Activated CD8-positive, alpha-beta memory T cell treated with anti-CD3 and anti-CD28 coated beads for 1 hour (primary cell): ENCODE data around the gene CIDEA.

ENCODE experiments used
- DNase-seq, 2 donors: peaks; one replicate each; pipeline ENCODE4 v3.0.0-alpha.2; 2020; ENCODE audit warnings: low read depth in 1 of 2; ENCODE audit errors: extremely low read depth in 1 of 2

The CIDEA gene

GRCh38 chr18:12296087-12296403, 41.9 kb downstream of the CIDEA start:
- DNase-seq: no peak

DNA sequence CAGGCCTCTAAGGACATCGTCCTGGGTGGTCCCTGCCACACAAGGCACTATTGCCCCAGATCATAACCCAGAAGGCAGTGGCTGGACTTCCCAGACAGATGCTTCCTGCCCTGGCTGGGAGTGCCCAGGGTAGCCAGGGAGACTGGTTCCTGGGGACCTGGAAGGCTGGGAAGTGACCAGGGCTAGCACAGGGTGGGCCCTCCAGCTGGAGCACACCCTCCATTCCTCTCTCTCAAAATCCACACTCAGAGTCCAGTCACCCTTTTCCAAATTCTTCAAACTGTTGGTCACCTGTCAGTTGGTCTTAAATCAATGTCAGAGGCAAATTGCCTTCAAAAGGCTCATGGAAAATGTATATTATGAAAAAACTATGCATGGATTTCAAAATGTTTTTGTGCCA, 42.3 kb downstream of the CIDEA start:
- DNase-seq: no peak

- DNase-seq: no peak
Measured at GRCh38 chr18:12299862-12300261, 45.7 kb downstream of the CIDEA start.

DNA sequence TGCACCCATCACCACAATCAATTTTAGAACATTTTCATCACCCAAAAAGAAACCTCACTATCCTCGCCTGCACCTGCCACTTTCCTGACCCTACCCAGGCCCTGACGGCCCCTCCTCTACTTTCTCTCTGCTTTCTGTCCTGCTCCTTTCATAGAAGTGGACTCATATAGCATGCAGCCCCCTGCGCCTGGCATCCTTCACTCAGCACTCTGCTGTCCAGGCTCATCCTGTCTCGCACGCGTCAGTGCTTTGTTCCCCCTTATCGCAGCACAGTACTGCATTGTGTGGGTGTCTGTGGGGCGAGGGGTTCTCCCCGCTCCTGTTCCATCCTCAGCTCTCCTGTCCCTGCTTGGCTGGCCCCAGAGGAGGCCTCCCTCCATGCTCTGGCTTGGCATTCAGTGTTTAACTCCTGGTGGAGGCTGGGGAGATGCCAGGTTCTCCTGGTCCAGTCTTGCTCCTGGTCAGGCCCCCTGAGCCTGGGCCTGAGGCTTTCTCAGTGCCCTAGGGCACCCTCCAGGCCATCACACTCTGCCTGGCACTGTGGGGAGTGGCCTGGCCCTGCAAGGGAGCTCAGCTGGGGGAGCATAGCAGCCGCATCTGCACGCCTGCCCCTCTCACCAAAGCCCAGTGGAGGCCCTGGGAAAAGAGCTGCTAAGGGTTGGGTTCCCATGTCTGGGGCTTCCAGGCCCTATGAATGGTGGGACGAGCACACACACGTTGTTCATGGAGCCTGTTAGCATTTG, 47.3 kb downstream of the CIDEA start:
- no peak for DNase-seq

- no peak for DNase-seq
Measured at GRCh38 chr18:12302391-12303147, 48.4 kb downstream of the CIDEA start.

DNA sequence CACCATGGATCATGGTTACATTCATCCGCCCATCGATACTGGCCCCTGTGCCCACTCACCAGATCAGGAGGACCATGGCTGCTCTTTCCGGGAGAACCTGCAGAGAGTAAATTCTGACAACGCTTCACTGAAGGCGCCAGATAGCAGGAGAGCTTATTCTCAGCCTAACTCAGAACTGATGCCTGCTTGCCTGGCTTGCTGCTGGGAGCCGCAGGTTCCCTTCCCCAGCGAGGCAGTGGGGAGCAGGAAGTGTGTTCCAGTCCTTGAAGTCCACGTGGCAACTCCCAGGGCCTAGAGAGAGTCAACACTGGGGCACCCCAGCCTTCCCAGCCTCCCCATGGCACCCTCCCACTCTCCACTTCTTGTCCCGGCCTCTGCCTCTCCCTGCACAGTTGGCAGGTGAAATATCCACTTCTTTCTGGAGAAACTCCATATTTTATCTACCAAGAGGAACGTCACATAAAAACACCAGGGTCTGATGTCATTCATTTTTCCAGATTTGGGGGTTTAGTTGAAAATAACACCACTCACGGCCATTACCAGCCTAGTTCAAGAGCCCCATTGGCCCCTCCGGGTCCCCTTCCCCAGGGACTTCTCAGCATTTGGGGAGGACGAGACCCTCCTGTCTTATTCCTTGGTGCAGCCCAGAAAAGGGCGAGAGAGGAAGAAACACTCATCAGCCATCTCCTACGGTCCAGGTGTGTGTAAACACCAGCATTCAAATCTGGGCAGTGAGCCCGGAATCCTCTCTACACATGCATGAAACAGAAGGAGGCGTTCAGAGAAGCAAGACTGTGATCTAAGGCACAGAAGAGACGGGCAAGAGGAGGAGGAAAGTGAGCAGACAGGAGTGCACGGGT, 50.4 kb downstream of the CIDEA start:
- no peak for DNase-seq

GRCh38 chr18:12305211-12305610, 51.0 kb downstream of the CIDEA start:
- no peak for DNase-seq

- no peak for DNase-seq
Measured at GRCh38 chr18:12305930-12306629, 51.9 kb downstream of the CIDEA start.

DNA sequence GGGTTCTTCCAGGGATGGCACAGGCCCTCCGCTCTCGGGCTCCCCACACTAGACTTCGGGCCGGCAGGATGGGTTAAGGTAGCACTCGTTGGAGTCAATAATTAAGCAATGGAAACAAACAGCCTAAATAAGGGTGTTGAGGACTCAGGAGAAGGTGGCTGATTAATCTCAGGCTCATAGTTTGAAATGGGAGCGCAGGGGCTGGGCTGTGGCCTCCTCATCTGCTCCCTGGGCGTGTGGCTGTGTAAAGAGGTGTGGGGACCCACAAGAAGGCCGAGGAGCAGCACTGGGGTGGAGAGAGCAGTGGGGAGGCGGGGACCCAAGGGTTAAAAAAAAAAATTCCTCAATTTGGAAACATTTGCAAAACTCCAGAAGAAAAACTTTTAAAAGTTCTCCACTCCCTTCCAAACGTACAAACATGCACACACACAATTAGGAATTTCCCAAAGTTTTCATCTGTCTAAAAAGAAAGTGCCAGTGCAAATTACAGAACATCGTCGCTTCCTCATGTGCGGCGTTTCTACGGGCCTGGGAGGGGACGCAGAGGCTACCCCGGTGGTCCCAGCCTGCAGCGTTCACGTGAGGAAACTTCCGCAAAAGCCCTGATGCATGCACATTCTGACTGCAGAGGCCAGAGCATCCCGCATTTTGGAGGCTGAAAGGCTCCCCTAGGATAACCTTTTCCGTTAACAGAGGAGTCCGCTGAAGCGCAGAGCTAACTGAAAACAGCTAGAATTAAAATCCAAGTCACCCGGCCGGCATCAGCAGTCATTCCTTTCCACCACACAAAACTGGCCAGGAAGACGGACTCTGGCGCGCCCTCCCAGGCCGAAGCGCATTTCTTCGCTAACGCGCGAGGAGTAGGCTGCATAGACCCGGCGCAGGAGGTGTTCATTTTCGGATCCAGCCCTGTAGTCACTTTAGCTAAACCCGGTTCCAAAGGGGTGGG, 52.9 kb downstream of the CIDEA start:
- DNase-seq: no peak

- no peak for DNase-seq
Measured at GRCh38 chr18:12307701-12308385, 53.7 kb downstream of the CIDEA start, which contains the start of gene TUBB6. Gene TUBB6, plus strand, starts transcription at chr18:12308241. Its CDS starts 52 bp downstream, at chr18:12308293.

DNA sequence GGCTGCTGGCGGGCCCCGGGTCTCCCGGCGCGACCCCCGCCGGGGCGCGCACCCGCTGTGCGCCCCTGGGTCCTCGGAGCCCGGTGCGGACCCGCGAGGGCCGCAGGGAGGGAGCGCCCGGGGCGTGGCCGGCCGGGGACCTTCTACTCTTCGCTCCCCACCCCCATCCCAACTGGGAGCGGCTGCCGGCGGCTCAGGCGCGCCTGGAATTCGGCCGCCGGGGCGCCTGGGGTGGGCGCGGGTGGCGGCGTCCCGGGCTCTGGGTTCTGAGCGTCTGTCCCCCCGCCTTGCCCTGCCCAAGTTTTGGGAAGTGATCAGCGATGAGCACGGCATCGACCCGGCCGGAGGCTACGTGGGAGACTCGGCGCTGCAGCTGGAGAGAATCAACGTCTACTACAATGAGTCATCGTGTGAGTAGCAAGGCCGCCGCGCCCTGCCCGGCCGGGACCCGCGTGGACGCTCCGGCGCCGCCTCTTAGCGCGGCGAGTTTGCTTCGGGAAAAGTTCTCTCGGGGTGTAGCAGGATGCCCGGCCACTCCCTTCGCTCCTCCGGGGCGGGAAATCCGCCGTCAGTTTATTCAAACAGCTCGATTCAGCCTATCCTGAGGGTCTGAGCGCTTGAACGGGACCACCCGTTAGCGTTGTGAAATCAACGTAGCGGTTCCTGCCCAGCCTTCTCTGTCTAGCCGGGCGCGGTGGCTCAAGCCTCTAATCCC, 54.4 kb downstream of the CIDEA start:
- DNase-seq: no peak

- DNase-seq: no peak
Measured at GRCh38 chr18:12309683-12310198, 55.6 kb downstream of the CIDEA start.

- DNase-seq: no peak
Measured at GRCh38 chr18:12310762-12311161, 56.6 kb downstream of the CIDEA start.

- no peak for DNase-seq
Measured at GRCh38 chr18:12312976-12313375, 58.8 kb downstream of the CIDEA start.

- no peak for DNase-seq
Measured at GRCh38 chr18:12313530-12314245, 59.5 kb downstream of the CIDEA start.

DNA sequence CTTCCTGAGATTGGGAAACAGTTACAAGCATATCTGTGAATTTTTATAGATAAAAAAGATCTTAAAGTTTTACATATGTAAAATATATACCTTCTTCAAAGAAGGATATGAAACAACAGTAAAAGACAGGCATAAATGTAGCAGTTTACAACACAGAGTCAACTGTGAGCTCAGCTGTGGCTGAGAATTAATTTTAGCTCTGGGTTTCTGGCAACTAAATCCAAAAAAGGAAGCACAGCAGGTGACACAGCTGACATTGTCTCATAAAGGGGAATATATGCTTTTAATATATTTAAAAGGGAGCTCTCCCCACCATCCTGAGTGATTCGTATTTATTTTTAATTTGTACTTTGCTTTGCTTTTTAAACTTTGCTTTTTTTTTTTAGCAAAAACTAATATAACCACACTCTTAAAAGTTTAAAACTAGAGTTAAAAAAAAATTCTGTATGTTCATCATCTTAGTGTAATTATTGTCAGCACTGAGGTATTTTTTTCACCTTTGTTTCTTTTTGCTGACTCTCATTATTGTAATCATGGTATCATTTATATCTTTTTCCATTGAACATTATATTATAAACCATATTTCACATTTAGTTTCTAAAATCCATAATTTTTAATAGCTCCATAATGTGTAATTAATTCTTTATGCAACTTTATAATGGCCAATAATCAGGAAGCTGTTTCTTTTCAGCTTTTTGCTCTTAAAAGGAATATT, 60.6 kb downstream of the CIDEA start:
- DNase-seq: no peak

- no peak for DNase-seq
Measured at GRCh38 chr18:12315490-12315889, 61.3 kb downstream of the CIDEA start.
